WTC11 (cell line): Measurements from ENCODE around the gene MARK3. TPM values are rescaled to one million over a fixed set of nuclear protein-coding genes. Genes with fewer than 3 reads are reported as not detected.
A peak's percentile ranks its signal among the peaks of the same experiment; 100 is the strongest.
"Not testable (repeated sequence)": the region's sequence is repeated elsewhere in the genome, so short reads cannot be mapped to it uniquely, and the experiment has no call there.

ENCODE experiments used
- ATAC-seq: fragments of 200-7000 bp; cut with Tn5 transposase; 2 replicates; pipeline ENCODE4 v1.10.0; 2021; ENCODE audit warnings: mild to moderate bottlenecking, moderate library complexity
- CTCF ChIA-PET: fragments of 300-600 bp; sonication (Branson Sonifier 250); formaldehyde crosslinking; loops from one replicate; lab custom pipeline; 2021; ENCODE audit warnings: antibody characterized with exemption; lab: Charles Lee
- POLR2A ChIA-PET: fragments of 350-600 bp; sonication (Branson Sonifier 250); formaldehyde crosslinking; loops from one replicate; lab custom pipeline; 2021; ENCODE audit warnings: antibody characterized with exemption; lab: Charles Lee
- DNase-seq: peaks from one replicate; pipeline ENCODE4 v3.0.0; 2021; ENCODE audit warnings: low spot score
- H3K27ac Mint-ChIP-seq: 2 replicates; pipeline ENCODE4 v1.8.0; 2021; ENCODE audit warnings: mixed read lengths
- H3K27me3 Mint-ChIP-seq: 2 replicates; pipeline ENCODE4 v1.8.0; 2021; ENCODE audit warnings: low read depth, mild to moderate bottlenecking, moderate library complexity, mixed read lengths
- H3K36me3 Mint-ChIP-seq: 2 replicates; pipeline ENCODE4 v1.8.0; 2021; ENCODE audit warnings: mixed read lengths
- H3K4me1 Mint-ChIP-seq: 2 replicates; pipeline ENCODE4 v1.8.0; 2022; ENCODE audit warnings: mixed read lengths
- H3K4me3 Mint-ChIP-seq: 2 replicates; pipeline ENCODE4 v1.8.0; 2021; ENCODE audit warnings: mild to moderate bottlenecking, moderate library complexity, mixed read lengths
- H3K9me3 Mint-ChIP-seq: 2 replicates; pipeline ENCODE4 v1.8.0; 2021; ENCODE audit warnings: mixed read lengths
- ATF2 ChIP-seq: sonication (generic); formaldehyde crosslinking; IDR thresholded peaks from 2 replicates; pipeline ENCODE4 v1.8.1; 2022; ENCODE audit warnings: low read depth, missing genetic modification reagents, borderline replicate concordance
- E2F4 ChIP-seq: sonication (generic); formaldehyde crosslinking; IDR thresholded peaks from 2 replicates; pipeline ENCODE4 v1.8.1; 2022; ENCODE audit warnings: low read depth, mild to moderate bottlenecking, moderate library complexity, missing genetic modification reagents, borderline replicate concordance
- GABPB1 ChIP-seq: sonication (generic); formaldehyde crosslinking; IDR thresholded peaks from 2 replicates; pipeline ENCODE4 v1.8.1; 2023; ENCODE audit warnings: mild to moderate bottlenecking, missing genetic modification reagents
- KAT7 ChIP-seq: sonication (generic); formaldehyde crosslinking; IDR thresholded peaks from 2 replicates; pipeline ENCODE4 v1.8.1; 2023; ENCODE audit warnings: missing genetic modification reagents, mild to moderate bottlenecking, borderline replicate concordance
- MAX ChIP-seq: sonication (generic); formaldehyde crosslinking; IDR thresholded peaks from 2 replicates; pipeline ENCODE4 v1.8.0; 2022; ENCODE audit warnings: mild to moderate bottlenecking, missing genetic modification reagents
- PRDM15 ChIP-seq: sonication (generic); formaldehyde crosslinking; IDR thresholded peaks from 2 replicates; pipeline ENCODE4 v1.8.0; 2022; ENCODE audit warnings: missing genetic modification reagents
- PREB ChIP-seq: sonication (generic); formaldehyde crosslinking; IDR thresholded peaks from 2 replicates; pipeline ENCODE4 v1.8.1; 2022; ENCODE audit warnings: mild to moderate bottlenecking, missing genetic modification reagents, moderate library complexity, borderline replicate concordance
- RELA ChIP-seq: sonication (generic); formaldehyde crosslinking; IDR thresholded peaks from 2 replicates; pipeline ENCODE4 v1.8.1; 2022; ENCODE audit warnings: missing genetic modification reagents, mild to moderate bottlenecking, borderline replicate concordance
- SMAD3 ChIP-seq: sonication (generic); formaldehyde crosslinking; IDR thresholded peaks from 2 replicates; pipeline ENCODE4 v1.8.0; 2022; ENCODE audit warnings: missing genetic modification reagents, mild to moderate bottlenecking, borderline replicate concordance
- SMAD4 ChIP-seq: sonication (generic); formaldehyde crosslinking; IDR thresholded peaks from 2 replicates; pipeline ENCODE4 v1.8.0; 2022; ENCODE audit warnings: mild to moderate bottlenecking, missing genetic modification reagents
- ZBTB43 ChIP-seq: sonication (generic); formaldehyde crosslinking; IDR thresholded peaks from 2 replicates; pipeline ENCODE4 v1.8.1; 2023; ENCODE audit warnings: mild to moderate bottlenecking, missing genetic modification reagents
- ZNF121 ChIP-seq: sonication (generic); formaldehyde crosslinking; IDR thresholded peaks from 2 replicates; pipeline ENCODE4 v1.8.0; 2023; ENCODE audit warnings: missing genetic modification reagents
- ZNF219 ChIP-seq: sonication (generic); formaldehyde crosslinking; IDR thresholded peaks from 2 replicates; pipeline ENCODE4 v1.8.0; 2023; ENCODE audit warnings: missing genetic modification reagents, mild to moderate bottlenecking, borderline replicate concordance
- ZNF532 ChIP-seq: fragments of 250-450 bp; sonication (Bioruptor Pico); IDR thresholded peaks from 2 replicates; pipeline ENCODE4 v1.9.0; 2021; ENCODE audit warnings: mild to moderate bottlenecking, borderline replicate concordance
- total RNA-seq: library from RNA; stranded (reverse); gene quantifications from 3 replicates; pipeline ENCODE4 v1.2.3, GENCODE V29; 2021

Gene MARK3
- total RNA-seq, 1 experiment from 2014 or later = 93.7 TPM

GRCh38 chr14:103524002-103524935 is 139.1 kb downstream of the MARK3 start (continued):
- no peak for TF ChIP-seq ZNF532 (CRISPR knock-in tag)
- no peak for TF ChIP-seq SMAD4 (CRISPR knock-in tag)
- TF ChIP-seq PRDM15 = no peak

- POLR2A ChIA-PET, CTCF ChIA-PET, H3K27ac Mint-ChIP-seq, DNase-seq, H3K4me3 Mint-ChIP-seq, H3K9me3 Mint-ChIP-seq, ATAC-seq, H3K36me3 Mint-ChIP-seq: not testable (repeated sequence)
- peaks cover 27% of the 10 kb centered on the region for H3K27me3 Mint-ChIP-seq
- H3K4me1 Mint-ChIP-seq = peaks cover 19% of the 10 kb centered on the region
- TF ChIP-seq GABPB1 (CRISPR knock-in tag) (0 out of 2 replicates have a peak, but pooled peaks have one; percentile 30), ZNF121 (CRISPR knock-in tag) (0 out of 2 replicates have a peak, but pooled peaks have one; percentile 21)
Measured at GRCh38 chr14:103525430-103526246, 140.4 kb downstream of the MARK3 start.

GRCh38 chr14:103526247-103526913 is 141.2 kb downstream of the MARK3 start:
- POLR2A ChIA-PET = no interaction called here
- Mint-ChIP-seq H3K27me3 (peaks cover 27% of the 10 kb centered on the region), H3K36me3 (no peaks in the 10 kb centered on the region), H3K9me3 (no peaks in the 10 kb centered on the region), H3K27ac (no peak overlapping the region), H3K4me1 (peaks cover 19% of the 10 kb centered on the region), H3K4me3 (no peak overlapping the region)
- CTCF ChIA-PET = no interaction called here
- TF ChIP-seq KAT7 (no peak), SMAD3 (CRISPR knock-in tag) (no peak), ZBTB43 (CRISPR knock-in tag) (no peak), ATF2 (CRISPR knock-in tag) (no peak), RELA (no peak), E2F4 (no peak), PREB (CRISPR knock-in tag) (no peak), MAX (CRISPR knock-in tag) (no peak), ZNF219 (no peak)
- DNase-seq (no peak), ATAC-seq (no peak)
